ENCODE results near the gene GRIK1. TPM values are rescaled to one million over a fixed set of nuclear protein-coding genes. Genes with fewer than 3 reads are reported as not detected.

Gene GRIK1
- total RNA-seq, 1 experiment from 2014 or later = not detected

GRCh38 chr21:29580732-29581285 is 359.0 kb downstream of the GRIK1 start:
- Histone ChIP-seq H3K9me2 (replicated peaks; ENCODE audit: insufficient read depth, low read length) (no peaks in the 10 kb centered on the region), H3K79me2 (ENCODE audit: low read length) (no peaks in the 10 kb centered on the region), H3K4me1 (ENCODE audit: low read length) (no peaks in the 10 kb centered on the region), H3K4me3 (ENCODE audit: low read length) (no peak overlapping the region), H3K9ac (ENCODE audit: low read length) (no peak overlapping the region), H3K27ac (ENCODE audit: low read length) (no peak overlapping the region), H3K27me3 (ENCODE audit: low read length) (no peaks in the 10 kb centered on the region), H3K9me3 (ENCODE audit: low read length) (no peaks in the 10 kb centered on the region), H4K20me1 (ENCODE audit: insufficient read depth, low read depth, low read length) (no peaks in the 10 kb centered on the region), H3K4me2 (ENCODE audit: low read depth, low read length, poor library complexity, severe bottlenecking) (no peak overlapping the region), H2AFZ (ENCODE audit: low read length) (no peak overlapping the region), H3K36me3 (ENCODE audit: insufficient read depth, low read length) (no peaks in the 10 kb centered on the region)
- DNase-seq = no peak

DNA sequence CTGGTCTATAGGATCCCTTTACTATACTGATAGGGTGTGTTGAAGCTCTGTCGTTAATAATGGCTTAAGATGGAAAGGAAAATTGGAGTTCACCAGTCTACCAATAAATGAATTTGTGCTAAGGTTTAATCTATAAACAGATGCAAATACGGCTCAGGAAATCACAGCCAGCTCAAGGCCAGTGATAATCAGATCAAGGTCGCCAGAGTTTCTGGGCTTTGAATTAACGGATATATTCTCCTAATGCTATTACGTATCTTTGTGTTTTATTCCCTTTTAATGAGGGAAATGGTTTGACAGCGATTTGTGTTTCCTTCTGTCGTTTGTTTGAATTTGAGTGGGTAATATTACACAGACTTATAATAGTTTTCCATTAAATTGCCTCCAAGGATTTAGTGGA is 361.5 kb downstream of the GRIK1 start:
- no peaks in the 10 kb centered on the region for H3K4me1 ChIP-seq (ENCODE audit: low read length)
- H3K79me2 ChIP-seq (ENCODE audit: low read length) = no peaks in the 10 kb centered on the region
- DNase-seq = no peak
- H3K27ac ChIP-seq (ENCODE audit: low read length) = no peak overlapping the region
- no peaks in the 10 kb centered on the region for H4K20me1 ChIP-seq (ENCODE audit: insufficient read depth, low read depth, low read length)
- H3K9me3 ChIP-seq (ENCODE audit: low read length) = no peaks in the 10 kb centered on the region
- H3K4me2 ChIP-seq (ENCODE audit: low read depth, low read length, poor library complexity, severe bottlenecking) = no peak overlapping the region
- H3K4me3 ChIP-seq (ENCODE audit: low read length) = no peak overlapping the region
- H3K9me2 ChIP-seq (replicated peaks; ENCODE audit: insufficient read depth, low read length) = no peaks in the 10 kb centered on the region
- H3K9ac ChIP-seq (ENCODE audit: low read length) = no peak overlapping the region
- no peaks in the 10 kb centered on the region for H3K36me3 ChIP-seq (ENCODE audit: insufficient read depth, low read length)
- no peaks in the 10 kb centered on the region for H3K27me3 ChIP-seq (ENCODE audit: low read length)
- no peak overlapping the region for H2AFZ ChIP-seq (ENCODE audit: low read length)

- Histone ChIP-seq H3K4me2 (ENCODE audit: low read depth, low read length, poor library complexity, severe bottlenecking) (no peak overlapping the region), H3K27me3 (ENCODE audit: low read length) (no peaks in the 10 kb centered on the region), H2AFZ (ENCODE audit: low read length) (no peak overlapping the region), H3K36me3 (ENCODE audit: insufficient read depth, low read length) (no peaks in the 10 kb centered on the region), H3K4me1 (ENCODE audit: low read length) (no peaks in the 10 kb centered on the region), H3K79me2 (ENCODE audit: low read length) (no peaks in the 10 kb centered on the region), H3K9me2 (replicated peaks; ENCODE audit: insufficient read depth, low read length) (no peaks in the 10 kb centered on the region), H3K9ac (ENCODE audit: low read length) (no peak overlapping the region), H3K27ac (ENCODE audit: low read length) (no peak overlapping the region), H4K20me1 (ENCODE audit: insufficient read depth, low read depth, low read length) (no peaks in the 10 kb centered on the region), H3K9me3 (ENCODE audit: low read length) (no peaks in the 10 kb centered on the region), H3K4me3 (ENCODE audit: low read length) (no peak overlapping the region)
- peak; percentile 45 for DNase-seq
Measured at GRCh38 chr21:29571949-29572348, 367.8 kb downstream of the GRIK1 start.

DNA sequence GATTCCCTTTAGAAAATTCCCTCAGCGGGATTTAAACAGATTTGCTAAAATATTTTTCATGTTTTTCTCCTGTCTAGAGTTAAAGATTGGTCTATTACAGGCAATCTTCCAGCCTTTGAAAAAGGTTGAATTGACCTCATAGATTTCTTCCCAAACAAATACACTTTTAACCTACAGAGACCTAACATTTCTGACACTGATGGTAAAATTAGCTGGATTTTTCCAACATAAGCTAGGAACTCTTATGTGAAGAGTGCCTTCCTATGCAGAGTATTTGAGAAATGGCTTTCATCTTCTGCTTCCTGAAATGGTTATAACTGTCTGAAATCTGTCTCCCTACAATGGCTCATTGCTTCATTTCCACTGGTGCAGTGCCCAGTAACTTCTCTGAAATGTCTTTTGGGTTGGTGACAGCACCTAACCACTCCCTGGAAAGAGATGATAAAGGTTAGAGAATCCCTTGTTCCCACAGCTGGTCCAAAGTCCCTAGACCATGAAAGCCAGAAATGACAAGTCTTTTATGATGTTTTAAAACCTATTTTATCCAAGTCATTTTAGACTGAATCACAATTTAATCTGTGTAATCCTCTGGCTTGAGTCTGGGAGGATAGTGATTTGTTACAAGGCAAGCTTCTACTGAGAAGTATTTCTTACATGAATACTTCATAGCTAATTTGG is 371.6 kb downstream of the GRIK1 start:
- Histone ChIP-seq H3K36me3 (ENCODE audit: insufficient read depth, low read length) (no peaks in the 10 kb centered on the region), H3K79me2 (ENCODE audit: low read length) (no peaks in the 10 kb centered on the region), H4K20me1 (ENCODE audit: insufficient read depth, low read depth, low read length) (no peaks in the 10 kb centered on the region)

GRCh38 chr21:29557931-29558725 is 381.7 kb downstream of the GRIK1 start:
- no peaks in the 10 kb centered on the region for H3K9me2 ChIP-seq (replicated peaks; ENCODE audit: insufficient read depth, low read length)
- H2AFZ ChIP-seq (ENCODE audit: low read length) = no peak overlapping the region
- no peak for DNase-seq
- no peaks in the 10 kb centered on the region for H3K9me3 ChIP-seq (ENCODE audit: low read length)
- H3K27ac ChIP-seq (ENCODE audit: low read length) = no peak overlapping the region
- no peak overlapping the region for H3K4me2 ChIP-seq (ENCODE audit: low read depth, low read length, poor library complexity, severe bottlenecking)
- H3K27me3 ChIP-seq (ENCODE audit: low read length) = no peaks in the 10 kb centered on the region
- H4K20me1 ChIP-seq (ENCODE audit: insufficient read depth, low read depth, low read length) = no peaks in the 10 kb centered on the region
- H3K4me3 ChIP-seq (ENCODE audit: low read length) = no peak overlapping the region
- H3K9ac ChIP-seq (ENCODE audit: low read length) = no peak overlapping the region
- no peaks in the 10 kb centered on the region for H3K36me3 ChIP-seq (ENCODE audit: insufficient read depth, low read length)
- no peaks in the 10 kb centered on the region for H3K79me2 ChIP-seq (ENCODE audit: low read length)
- H3K4me1 ChIP-seq (ENCODE audit: low read length) = no peaks in the 10 kb centered on the region

More for the DNA sequence above, 371.6 kb downstream of the GRIK1 start:
- no peak for DNase-seq
- Histone ChIP-seq H3K9me2 (replicated peaks; ENCODE audit: insufficient read depth, low read length) (no peaks in the 10 kb centered on the region), H3K9me3 (ENCODE audit: low read length) (no peaks in the 10 kb centered on the region), H3K27me3 (ENCODE audit: low read length) (no peaks in the 10 kb centered on the region), H3K9ac (ENCODE audit: low read length) (no peak overlapping the region), H3K4me1 (ENCODE audit: low read length) (no peaks in the 10 kb centered on the region), H3K4me3 (ENCODE audit: low read length) (no peak overlapping the region), H3K27ac (ENCODE audit: low read length) (no peak overlapping the region), H3K4me2 (ENCODE audit: low read depth, low read length, poor library complexity, severe bottlenecking) (no peak overlapping the region), H2AFZ (ENCODE audit: low read length) (no peak overlapping the region)

DNA sequence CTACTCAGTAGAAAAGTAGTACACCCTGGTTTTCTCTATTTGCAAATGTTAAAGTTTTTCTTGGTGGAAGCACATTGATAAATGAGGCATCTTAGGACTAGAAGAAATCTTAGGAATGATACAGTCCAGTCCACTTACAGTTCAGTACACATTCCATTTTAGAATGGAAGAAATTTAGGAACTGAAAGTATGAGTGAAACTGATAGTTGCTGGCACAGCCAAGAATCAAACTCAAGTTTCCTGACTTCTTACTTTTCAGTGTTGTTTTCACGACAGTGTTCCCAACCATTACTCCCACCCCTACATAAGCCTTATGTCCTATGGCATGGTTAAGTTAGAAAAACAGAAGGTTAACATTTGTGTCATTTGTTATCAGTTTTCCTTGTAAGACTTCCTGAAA is 382.6 kb downstream of the GRIK1 start:
- H3K4me2 ChIP-seq (ENCODE audit: low read depth, low read length, poor library complexity, severe bottlenecking) = no peak overlapping the region
- DNase-seq = no peak
- H3K27ac ChIP-seq (ENCODE audit: low read length) = no peak overlapping the region
- H3K27me3 ChIP-seq (ENCODE audit: low read length) = no peaks in the 10 kb centered on the region
- H3K4me3 ChIP-seq (ENCODE audit: low read length) = no peak overlapping the region
- no peak overlapping the region for H3K9ac ChIP-seq (ENCODE audit: low read length)
- no peaks in the 10 kb centered on the region for H4K20me1 ChIP-seq (ENCODE audit: insufficient read depth, low read depth, low read length)
- no peaks in the 10 kb centered on the region for H3K36me3 ChIP-seq (ENCODE audit: insufficient read depth, low read length)
- H3K9me3 ChIP-seq (ENCODE audit: low read length) = no peaks in the 10 kb centered on the region
- H3K79me2 ChIP-seq (ENCODE audit: low read length) = no peaks in the 10 kb centered on the region
- H3K4me1 ChIP-seq (ENCODE audit: low read length) = no peaks in the 10 kb centered on the region
- no peak overlapping the region for H2AFZ ChIP-seq (ENCODE audit: low read length)
- no peaks in the 10 kb centered on the region for H3K9me2 ChIP-seq (replicated peaks; ENCODE audit: insufficient read depth, low read length)

GRCh38 chr21:29555601-29556000 is 384.2 kb downstream of the GRIK1 start:
- Histone ChIP-seq H3K27ac (ENCODE audit: low read length) (no peak overlapping the region), H3K4me3 (ENCODE audit: low read length) (no peak overlapping the region), H3K4me2 (ENCODE audit: low read depth, low read length, poor library complexity, severe bottlenecking) (no peak overlapping the region), H3K9ac (ENCODE audit: low read length) (no peak overlapping the region), H3K9me3 (ENCODE audit: low read length) (no peaks in the 10 kb centered on the region), H3K9me2 (replicated peaks; ENCODE audit: insufficient read depth, low read length) (no peaks in the 10 kb centered on the region), H3K27me3 (ENCODE audit: low read length) (no peaks in the 10 kb centered on the region), H3K4me1 (ENCODE audit: low read length) (no peaks in the 10 kb centered on the region), H2AFZ (ENCODE audit: low read length) (no peak overlapping the region), H4K20me1 (ENCODE audit: insufficient read depth, low read depth, low read length) (no peaks in the 10 kb centered on the region), H3K36me3 (ENCODE audit: insufficient read depth, low read length) (no peaks in the 10 kb centered on the region), H3K79me2 (ENCODE audit: low read length) (no peaks in the 10 kb centered on the region)
- no peak for DNase-seq

DNA sequence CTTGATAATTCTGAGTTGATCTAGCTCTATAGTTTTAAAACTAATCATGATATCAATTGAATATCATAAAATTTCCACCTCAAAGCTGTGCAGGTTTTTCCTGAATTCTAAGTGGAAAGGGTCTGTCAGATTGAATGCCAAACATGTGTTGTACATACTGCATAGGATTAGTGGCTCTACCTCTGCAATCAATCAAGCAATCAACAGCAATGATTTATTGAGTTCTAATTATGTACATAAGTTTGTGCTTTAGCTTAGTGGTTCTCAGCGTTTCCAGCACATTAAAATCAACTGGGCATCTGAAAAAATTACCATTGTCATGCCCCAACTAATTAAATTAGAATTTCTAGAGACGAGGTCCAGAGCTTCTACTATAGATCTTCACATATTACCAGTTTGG is 389.6 kb downstream of the GRIK1 start:
- no peak for DNase-seq
- Histone ChIP-seq H3K4me1 (ENCODE audit: low read length) (no peaks in the 10 kb centered on the region), H3K4me3 (ENCODE audit: low read length) (no peak overlapping the region)

More for the DNA sequence above, 389.6 kb downstream of the GRIK1 start:
- Histone ChIP-seq H3K4me2 (ENCODE audit: low read depth, low read length, poor library complexity, severe bottlenecking) (no peak overlapping the region), H3K27ac (ENCODE audit: low read length) (no peak overlapping the region), H3K9ac (ENCODE audit: low read length) (no peak overlapping the region), H2AFZ (ENCODE audit: low read length) (no peak overlapping the region), H3K36me3 (ENCODE audit: insufficient read depth, low read length) (no peaks in the 10 kb centered on the region), H3K79me2 (ENCODE audit: low read length) (no peaks in the 10 kb centered on the region), H3K9me2 (replicated peaks; ENCODE audit: insufficient read depth, low read length) (no peaks in the 10 kb centered on the region), H4K20me1 (ENCODE audit: insufficient read depth, low read depth, low read length) (no peaks in the 10 kb centered on the region), H3K27me3 (ENCODE audit: low read length) (no peaks in the 10 kb centered on the region), H3K9me3 (ENCODE audit: low read length) (no peaks in the 10 kb centered on the region)

All from Karpas-422 (cell line).